HCEC 1CT (cell line): ENCODE data around the gene BCAS3.
A peak's percentile ranks its signal among the peaks of the same experiment; 100 is the strongest.
"Not testable (repeated sequence)": the region's sequence is repeated elsewhere in the genome, so short reads cannot be mapped to it uniquely, and the experiment has no call there.

Source experiments
- DNase-seq: peaks from one replicate; pipeline ENCODE4 v3.0.0-alpha.2; 2017

BCAS3 gene

DNA sequence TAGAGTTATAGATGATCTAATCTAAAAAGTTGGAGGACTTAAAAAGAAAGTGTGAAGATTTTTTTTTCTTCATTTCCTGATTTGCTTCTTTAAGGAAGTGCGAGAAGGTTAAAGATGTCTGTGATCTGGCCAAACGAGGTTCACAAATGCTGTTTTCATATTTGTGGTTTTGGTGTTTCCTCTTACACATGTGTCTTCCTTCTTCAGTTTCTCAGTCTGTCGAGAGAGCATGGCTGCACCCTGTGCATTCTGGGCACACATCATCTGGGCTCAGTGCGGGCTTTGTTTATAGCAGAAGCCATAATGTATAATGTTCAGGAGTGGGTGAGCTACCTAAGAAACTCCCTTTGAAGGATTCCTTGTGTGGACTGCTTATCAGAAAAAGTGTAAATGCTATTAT lies 461.6 kb downstream of the BCAS3 start:
- peak; percentile 90 for DNase-seq

DNA sequence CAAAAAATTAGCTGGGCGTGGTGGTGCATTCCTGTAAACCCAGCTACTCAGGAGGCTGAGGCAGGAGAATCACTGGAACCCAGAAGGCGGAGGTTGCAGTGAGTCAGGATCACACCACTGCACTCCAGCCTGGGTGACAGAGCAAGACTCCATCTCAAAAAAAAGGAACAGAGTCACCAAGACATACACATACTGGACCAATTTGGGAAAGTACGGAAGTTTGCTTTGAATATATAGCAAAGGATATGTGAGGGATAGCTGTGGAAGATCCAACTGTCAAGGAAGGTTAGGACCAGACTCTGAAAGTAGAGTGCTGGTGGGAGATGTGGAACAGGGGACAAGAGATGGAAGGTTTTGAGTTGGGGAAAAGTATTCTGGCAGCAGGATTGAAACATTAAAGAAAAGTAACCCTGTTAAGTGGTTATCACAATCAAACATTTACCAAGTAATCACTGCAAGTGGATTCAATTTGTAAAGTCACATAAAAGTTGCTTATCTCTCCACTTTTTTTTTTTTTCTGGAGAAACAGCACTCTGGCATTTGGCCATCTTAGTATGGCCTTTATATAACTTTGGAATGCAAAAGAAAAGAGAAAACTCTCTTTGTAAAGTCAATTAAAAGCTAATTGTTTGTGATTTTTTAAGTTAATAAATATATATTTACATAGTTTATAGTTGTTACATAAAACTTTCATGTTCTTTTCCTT lies 462.6 kb downstream of the BCAS3 start:
- DNase-seq, result no peak

DNA sequence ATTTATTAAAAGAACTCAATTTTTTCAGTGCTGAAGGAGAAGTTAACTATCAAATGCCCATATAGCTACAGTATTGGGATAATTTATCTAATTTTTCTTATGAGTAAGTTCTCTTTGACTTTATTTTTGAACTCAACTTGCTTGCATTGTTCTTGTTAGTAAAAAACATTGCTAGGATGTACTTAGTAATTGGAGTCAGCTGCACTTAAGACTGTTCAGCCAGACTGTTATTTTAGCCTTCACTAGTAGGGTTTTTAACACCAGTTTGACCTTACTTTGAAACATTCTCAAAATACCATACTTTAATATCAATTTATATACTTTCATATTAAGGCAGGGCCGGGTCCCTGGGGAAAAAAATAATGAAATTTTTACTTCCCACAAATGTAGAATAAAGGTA lies 465.4 kb downstream of the BCAS3 start:
- DNase-seq, result no peak

DNA sequence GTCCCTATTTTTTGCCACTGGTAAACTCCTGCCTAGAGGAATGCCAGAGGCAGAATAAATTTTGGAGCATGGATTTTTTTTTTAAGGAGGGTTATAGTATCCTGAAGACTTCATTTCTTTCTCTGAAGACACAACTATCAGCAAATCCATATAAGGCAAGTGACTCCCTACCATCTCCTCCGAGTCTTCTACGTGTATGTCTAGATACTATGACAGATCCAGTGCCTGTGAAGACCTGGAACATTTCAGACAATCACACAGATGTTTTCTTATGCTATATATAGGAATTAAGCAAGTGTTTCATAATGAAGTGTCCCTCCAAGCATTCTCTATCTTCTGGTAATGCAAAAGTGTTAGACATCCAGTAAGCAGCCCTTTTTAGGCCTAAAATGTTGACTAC lies 466.5 kb downstream of the BCAS3 start:
- no peak for DNase-seq

DNA sequence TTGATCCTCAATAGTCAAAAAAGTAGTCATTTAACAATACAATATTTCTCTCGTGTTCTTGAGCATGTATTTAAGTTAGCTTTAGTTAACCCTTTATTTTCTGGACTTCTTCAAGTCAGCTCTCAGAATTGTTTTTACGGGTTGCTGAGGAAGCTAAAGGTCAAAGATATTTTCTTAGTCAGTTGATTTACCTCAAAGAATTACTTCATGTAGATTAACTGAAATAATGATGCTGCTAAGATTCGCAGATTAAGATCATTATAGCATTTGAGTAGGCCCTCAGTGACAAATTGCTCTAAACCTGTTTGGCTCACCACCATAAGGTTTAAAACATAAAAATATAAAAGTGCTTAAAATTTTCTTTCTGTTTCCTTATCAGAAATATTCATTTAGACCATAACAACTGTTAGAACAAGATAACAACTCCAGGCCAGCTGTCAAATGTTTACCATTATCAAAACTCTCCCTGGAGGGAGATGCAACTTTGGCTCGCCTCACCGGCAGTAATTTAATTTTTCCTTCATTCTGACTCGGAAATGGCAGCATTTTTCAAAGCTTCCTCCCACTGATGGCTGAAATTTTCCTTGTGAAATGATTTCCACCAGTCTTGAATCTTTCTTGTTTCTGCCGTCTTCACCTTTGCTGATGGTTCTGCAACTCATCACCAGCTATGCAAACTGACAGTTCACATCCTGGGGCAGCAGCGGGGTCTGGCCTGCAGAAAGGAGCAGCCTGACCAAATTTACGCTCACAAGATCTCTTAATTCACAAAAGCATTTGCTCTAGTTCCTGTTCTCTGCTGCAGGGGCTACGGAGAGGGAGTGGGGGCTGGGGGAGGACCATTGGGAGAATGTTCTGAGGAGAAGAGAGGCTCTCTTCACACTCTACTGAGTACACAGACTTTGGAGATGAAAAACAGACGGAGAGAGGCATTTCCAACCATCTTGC lies 467.2 kb downstream of the BCAS3 start:
- no peak for DNase-seq

DNA sequence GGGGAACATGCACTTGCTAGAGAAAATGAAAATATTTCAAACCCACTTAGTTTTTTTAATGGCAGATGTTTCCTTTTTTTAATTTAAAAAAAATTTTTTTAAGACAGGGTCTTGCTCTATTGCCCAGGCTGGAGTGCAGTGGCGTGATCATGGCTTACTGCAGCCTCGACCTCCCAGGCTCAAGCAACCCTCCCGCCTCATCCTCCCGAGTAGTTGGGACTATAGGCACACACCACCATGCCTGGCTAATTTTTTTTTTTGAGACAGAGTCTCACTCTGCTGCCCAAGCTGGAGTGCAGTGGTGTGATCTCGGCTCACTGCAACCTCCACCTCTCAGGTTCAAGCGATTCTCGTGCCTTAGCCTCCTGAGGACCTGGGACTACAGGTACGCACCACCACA lies 469.2 kb downstream of the BCAS3 start:
- DNase-seq, result not testable (repeated sequence)

DNA sequence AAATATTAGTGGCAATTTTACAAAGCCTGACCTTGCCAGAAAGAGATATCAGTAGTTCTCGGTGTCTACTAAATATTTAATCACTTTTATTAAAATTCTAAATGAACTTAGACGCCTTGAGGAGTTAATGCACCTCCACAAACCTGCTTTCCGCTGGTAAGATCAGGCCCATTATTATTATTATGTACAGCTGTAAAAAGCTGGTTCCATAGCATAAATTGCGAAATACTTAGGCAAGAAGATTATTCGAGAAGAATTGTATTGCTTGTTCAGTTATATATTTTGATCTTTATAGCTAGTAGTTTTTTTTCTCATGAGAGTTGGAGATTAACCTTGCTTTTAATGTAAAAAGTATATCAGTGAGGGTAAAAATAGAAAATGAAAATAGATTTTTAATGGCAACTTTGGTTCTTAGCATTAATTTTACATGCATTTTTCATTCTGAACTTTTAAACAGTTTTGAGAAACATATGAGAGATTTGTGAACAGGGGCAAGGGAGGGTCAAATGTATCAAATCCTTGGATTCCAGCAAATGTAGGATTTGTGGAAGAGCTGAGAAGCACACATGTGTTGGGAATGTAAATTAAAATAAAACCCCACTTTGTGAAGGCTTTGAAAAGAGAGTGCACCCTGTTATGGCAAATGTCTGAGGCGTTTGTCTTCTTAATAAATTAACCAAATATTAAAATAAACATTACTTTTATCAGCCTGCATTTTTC lies 471.6 kb downstream of the BCAS3 start:
- DNase-seq, result no peak

DNA sequence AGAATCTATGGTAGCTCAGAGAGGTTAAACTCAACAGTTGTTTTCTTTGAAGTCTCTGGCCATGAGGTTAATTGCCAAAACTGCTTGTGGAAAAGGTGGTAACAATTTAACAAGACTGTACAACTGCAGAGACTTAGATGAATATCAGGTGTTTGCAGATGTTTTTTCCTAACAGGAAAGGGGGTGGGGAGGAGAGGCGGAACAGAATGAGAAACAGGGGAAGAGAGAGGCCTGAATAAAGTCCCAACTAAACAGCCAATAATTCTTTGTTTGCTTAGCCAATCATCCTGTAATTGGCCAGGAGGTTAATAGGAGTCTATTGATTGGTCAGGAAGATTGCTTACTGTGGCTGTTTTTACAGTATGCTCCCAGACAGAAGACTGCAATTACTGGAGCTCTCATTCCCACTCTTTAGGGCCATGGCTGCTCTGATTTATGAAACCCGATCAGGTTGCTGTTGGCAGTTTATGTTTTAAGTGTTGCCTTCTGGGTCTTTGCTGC lies 472.3 kb downstream of the BCAS3 start:
- no peak for DNase-seq

DNA sequence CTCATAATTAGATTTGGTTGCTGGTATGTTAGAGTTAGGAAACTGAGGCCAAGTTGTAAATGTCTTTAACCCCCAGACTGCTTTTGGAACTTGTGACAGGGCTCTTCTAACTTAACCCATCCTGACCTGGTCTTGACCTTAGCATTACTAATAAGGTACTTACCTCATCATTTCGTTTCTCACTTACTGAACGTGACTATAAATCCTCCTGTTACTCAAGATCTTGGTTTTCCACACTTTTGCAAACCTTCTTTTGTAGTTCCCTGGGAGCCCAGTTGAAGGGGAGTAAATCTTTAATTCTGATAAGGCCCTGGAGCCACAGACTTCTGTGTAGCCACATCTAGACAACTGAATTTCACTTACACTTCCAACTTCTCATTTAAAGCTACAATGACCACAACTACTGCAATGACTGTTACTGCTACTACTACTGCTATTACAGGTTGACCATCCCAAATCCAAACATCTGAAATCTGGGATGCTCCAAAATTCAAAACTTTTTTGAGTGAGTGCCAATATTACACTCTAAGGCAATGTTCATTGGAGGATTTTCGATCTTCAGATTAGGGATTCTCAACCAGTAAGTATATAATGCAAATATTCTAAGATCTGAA lies 473.1 kb downstream of the BCAS3 start:
- DNase-seq, result no peak

DNA sequence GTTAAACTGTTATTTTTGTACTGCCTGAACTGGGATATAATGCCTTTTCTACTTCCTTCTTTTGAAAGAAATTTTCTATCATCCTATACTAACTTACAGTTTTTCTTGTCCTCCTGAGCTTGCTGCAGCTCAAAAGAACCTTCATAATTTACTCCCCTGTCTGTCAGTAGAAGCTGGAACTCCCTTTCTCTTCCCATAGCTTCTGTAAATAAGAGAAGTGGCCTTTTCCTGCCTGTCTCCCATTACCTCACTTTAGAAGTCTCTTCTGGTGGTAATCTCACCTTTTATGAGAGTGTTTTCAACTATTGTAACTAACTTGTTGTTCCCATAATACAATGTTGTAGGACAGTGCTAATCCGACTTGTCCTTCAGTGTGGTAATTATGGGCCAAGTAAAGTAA lies 475.2 kb downstream of the BCAS3 start:
- no peak for DNase-seq

DNA sequence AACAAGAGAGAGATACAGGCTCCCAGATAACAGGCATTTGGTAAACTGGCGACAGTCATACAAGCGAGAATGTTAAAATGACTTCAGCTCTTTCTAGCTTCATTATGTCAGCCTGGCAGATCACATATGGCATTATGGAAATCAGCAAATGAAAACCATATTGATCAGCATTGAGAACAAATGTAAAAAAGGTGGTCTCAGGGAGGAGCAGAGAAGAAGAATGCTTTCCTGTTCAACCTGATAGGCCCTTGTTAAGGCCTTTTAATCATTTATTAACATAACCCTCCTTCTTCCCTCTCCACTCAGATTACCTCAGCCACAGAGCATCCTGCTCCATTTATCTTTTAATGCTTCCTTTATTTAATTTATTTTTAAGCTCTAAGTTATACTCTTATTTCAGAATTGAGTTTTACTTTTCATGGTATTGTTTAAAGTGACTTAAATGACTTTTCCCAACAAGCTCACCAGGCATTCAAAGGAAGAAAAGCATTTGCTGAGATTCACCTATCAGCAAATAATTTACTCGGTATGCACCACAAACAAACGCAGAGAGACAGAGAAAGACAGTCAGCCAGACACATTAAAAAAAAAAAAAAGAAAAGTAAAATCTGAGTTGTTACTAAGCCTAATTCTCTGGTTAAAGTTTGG lies 478.1 kb downstream of the BCAS3 start:
- DNase-seq, result no peak

DNA sequence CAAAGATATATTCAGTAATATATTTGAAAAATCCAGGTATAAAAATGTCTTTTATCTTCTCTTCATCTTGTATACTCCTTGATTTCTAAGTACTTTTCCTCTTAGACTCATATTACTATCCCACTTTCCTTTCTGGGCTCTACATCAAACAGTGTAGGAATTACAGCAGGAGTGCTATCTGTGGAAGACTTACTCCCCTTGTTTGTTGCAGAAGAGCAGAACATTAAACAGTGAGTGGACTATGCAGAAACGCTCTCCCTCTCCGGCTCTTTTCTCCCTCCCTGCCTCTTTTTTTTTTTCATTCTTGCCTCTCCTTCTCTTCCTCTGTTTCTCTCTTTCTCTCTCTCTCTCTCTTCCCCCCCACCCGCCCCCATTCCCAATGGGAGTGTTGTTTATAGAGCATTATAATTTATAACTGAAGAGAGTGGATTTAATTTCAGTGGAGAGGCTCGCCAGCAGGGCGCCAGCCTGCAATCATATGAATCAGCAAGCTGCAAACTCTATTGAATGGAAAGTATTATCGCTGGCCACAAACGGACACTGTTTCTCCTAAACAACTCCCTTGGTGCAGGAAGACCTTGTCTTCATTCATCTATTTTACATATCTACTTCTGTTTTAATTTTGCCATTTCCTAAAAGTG lies 479.7 kb downstream of the BCAS3 start:
- DNase-seq, result peak; percentile 70

DNA sequence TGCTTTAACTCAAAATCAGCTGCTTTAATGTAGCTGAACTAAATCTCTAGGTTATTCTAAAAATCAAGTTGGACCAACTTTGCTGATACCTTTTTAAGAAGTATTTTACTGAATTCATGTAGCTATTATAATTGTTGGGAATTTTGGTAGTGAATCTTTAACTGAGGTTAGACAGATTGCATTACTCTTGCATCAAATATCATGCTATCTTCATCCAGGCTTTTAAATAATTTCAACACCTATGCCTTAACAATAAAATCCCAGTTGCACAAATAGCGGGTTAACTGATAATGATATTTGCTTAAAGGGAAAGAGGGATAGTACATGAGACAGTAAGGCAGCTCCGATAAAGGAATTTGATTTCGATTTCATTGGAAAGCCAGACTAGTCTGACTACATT lies 480.7 kb downstream of the BCAS3 start:
- no peak for DNase-seq

DNA sequence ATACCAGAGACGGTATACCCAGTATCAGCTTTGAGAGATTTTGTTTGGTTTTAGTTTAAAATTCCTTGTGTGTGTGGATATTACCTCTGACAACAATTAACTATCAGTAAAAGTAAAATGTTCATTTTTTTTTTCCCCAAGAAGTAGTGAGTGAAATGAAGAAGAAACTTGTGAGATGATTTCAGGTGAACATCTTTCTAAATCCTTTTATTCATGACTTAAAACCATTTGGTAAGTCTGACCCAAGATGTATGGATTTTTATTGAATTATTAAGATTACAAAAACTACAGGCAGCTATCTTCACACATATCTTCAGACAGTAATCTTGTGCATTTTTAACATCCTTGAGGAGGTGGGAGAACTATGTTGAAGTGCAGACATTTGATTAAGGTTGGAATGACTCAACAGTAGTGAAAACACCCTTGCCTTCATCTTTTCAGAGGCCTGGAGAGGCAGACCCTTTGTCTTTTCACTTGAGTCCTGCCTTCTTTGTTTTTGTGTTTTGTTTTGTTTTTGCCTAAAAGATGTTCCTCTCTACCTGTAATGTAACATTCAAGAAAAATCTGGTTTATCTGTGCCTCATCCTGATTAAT lies 481.7 kb downstream of the BCAS3 start:
- DNase-seq, result no peak

DNA sequence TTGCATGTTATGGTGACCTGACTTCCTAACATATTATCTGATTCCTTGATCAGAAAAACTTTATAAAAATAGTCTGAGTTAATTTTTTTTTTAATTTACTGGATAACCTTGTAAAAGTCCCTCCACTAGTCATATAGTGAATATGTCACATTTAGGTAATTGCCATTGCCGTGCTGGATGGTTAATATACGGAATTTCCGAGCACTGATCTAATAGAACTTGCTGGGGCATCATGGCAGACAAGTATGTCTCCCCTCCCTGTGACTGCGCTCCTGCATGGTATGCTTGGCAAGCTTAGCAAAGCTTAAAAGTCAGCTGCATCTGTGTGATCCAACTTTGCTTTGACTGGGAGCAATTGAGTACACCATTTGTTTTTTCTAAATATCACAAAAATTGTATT lies 482.6 kb downstream of the BCAS3 start:
- no peak for DNase-seq

DNA sequence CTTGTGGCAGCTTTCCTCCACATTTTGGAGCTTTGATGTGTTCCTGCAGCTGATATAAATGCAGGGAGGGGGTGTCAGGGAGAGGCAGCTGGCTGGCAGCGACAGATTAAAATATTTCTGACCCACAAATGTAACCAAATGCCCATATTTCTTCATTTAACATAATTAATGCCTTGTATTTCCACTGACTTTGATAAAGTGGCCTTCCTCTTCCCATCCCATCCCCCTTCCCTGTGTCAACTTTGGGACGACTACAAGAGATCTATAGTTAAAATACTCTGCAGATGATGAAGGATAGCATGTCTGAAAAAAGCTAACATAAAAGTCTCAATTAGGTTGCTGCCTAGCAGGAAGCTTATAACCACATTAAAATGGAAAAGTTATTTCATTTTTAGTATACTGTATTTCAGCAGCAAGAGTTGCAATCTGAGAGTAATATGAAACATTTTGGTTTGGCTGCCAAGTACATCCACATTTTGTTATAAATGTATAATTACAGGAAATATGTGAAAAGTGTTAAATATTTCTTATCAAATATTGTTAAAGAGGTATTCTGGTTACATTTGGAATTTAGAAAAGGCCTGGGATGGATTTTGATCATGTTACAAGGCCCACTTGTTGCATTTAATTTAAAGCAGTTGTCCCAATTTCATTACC lies 483.3 kb downstream of the BCAS3 start:
- no peak for DNase-seq

DNA sequence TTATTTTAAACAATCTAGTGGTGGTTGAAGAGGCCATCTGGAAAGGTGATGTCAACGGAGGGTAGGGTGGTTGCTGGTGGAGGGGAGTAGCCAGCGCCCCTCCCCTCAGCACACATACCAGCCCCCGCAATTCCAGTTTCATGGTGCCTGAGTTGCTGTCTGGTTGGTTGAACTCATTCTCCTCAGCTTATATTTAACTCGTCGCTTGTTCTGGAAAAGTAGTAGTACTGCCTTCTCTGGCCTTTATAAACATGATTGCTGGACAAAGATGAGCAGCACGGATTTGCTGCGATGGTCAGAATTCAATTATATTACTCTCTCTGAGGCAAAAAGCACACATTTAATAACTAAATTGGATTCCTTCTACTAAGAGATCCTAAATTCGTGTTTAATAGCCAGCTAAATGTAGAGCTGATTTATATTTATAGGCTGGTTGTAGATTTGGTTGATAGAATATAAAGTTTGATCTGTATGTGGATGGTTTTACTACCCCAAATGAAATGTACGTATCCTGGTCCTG lies 484.0 kb downstream of the BCAS3 start:
- DNase-seq, result no peak

DNA sequence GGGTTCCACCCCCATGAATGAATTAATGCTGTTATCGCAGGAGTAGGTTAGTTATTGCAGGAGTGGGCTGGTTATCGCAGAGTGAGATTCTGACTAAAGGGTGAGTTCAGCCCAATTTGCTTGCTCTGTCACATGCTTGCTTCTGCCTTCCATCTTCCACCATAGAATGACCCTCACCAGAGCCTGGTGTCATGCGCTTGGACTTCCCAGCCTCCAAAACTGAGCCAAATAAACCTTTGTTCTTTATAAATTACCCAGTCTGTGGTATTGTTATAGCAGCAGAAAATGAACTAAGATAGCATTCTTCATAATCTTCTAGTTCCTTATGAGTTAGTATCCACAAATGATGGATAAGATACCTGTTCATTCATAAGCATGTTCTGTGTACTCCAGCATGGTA lies 486.9 kb downstream of the BCAS3 start:
- no peak for DNase-seq

DNA sequence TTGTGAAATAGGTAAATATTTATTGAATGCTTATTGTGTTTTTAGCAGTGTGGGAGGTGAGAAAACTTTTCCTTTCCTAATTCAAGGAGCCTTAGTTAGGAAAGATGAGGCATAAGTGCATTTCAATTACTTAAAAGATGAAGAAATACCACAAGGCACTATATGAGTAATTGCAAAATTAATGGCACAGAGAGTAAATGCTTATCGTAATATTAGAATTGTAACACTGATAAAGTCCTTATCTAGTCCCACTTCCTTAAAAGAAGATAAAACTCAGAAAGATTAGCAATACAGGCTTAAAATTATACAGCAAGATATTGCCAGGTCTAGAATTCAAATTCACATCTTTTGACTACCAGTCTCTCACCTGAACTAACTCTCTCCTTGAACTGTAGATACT lies 489.4 kb downstream of the BCAS3 start:
- DNase-seq, result no peak

DNA sequence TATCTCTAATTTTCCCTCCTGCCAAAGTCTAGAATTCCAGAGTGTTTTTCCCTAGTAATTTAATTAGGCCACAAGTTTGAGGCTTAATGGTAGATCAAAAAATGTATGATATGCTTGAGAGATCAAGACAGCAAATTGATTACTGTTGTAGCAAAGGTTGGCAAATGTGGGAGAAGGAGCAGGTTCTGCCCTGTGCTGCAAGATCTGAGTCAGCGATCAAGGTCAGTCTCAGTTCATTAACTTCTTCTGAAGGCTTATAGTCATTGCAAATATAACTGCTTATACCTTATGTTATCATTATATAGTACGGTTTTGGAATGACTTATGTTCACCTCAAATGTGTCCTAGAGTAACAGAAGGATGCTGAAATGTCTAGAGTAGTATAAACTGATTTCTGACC lies 490.9 kb downstream of the BCAS3 start:
- DNase-seq, result no peak

DNA sequence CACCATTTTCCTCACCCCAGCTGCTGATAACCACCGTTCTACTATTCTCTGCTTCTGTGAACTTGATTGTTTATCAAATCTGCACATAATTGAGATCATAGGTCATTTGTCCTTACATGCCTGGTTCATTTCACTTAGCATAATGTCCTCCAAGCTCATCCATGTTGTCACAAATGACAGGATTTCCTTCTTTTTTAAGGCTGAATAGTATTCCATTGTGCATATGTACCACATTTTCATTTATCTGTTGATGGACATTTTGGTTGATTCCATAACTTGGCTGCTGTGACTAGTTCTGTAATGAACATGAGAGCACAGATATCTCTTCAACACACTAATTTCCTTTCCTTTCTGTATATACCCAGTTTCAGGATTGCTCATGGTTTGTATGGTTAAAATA lies 496.7 kb downstream of the BCAS3 start:
- no peak for DNase-seq
